ENCODE measurements around the gene ARIH1. TPM values are rescaled to one million over a fixed set of nuclear protein-coding genes. Genes with fewer than 3 reads are reported as not detected.

ARIH1 gene
- total RNA-seq, 2 donors from 2014 or later = 28.6 to 88.4 TPM

GRCh38 chr15:72503147-72503546 is 29.0 kb downstream of the ARIH1 start:
- no peaks in the 10 kb centered on the region for H3K27me3 ChIP-seq (replicated peaks; ENCODE audit: insufficient read depth)
- DNase-seq (ENCODE audit: low spot score) = no peak
- ATAC-seq (ENCODE audit: insufficient number of reproducible peaks, low FRiP score, low read depth) = no peak

GRCh38 chr15:72507402-72508092 is 33.4 kb downstream of the ARIH1 start:
- Histone ChIP-seq H3K4me3 (no peak overlapping the region), H3K36me3 (no peaks in the 10 kb centered on the region), H3K4me1 (ENCODE audit: control insufficient read depth in 1 of 2, low read depth in 2 of 2) (peaks cover 5 to 12% of the 10 kb centered on the region in 2 donors), H3K27me3 (replicated peaks; ENCODE audit: insufficient read depth) (no peaks in the 10 kb centered on the region), H3K9me3 (no peaks in the 10 kb centered on the region), H3K27ac (no peak overlapping the region)
- ATAC-seq (ENCODE audit: insufficient number of reproducible peaks, low FRiP score, low read depth) (no peak), DNase-seq (ENCODE audit: low spot score) (no peak)
- no peak for TF ChIP-seq CTCF (IDR thresholded peaks at IDR 0.05)

More at GRCh38 chr15:72503147-72503546, 29.0 kb downstream of the ARIH1 start:
- H3K4me3 ChIP-seq = no peak overlapping the region
- TF ChIP-seq CTCF (IDR thresholded peaks at IDR 0.05) = no peak
- H3K4me1 ChIP-seq (ENCODE audit: control insufficient read depth in 1 of 2, low read depth in 2 of 2) = peaks cover 5 to 7% of the 10 kb centered on the region in 2 donors
- H3K27ac ChIP-seq = no peak overlapping the region
- H3K36me3 ChIP-seq = no peaks in the 10 kb centered on the region
- no peaks in the 10 kb centered on the region for H3K9me3 ChIP-seq

GRCh38 chr15:72509484-72509883 is 35.4 kb downstream of the ARIH1 start:
- Histone ChIP-seq H3K9me3 (no peaks in the 10 kb centered on the region), H3K4me3 (no peak overlapping the region), H3K27me3 (replicated peaks; ENCODE audit: insufficient read depth) (no peaks in the 10 kb centered on the region), H3K27ac (no peak overlapping the region), H3K36me3 (no peaks in the 10 kb centered on the region), H3K4me1 (ENCODE audit: control insufficient read depth in 1 of 2, low read depth in 2 of 2) (peaks cover 4 to 13% of the 10 kb centered on the region in 2 donors)
- no peak for TF ChIP-seq CTCF (IDR thresholded peaks at IDR 0.05)
- DNase-seq (ENCODE audit: low spot score) (no peak), ATAC-seq (ENCODE audit: insufficient number of reproducible peaks, low FRiP score, low read depth) (no peak)

GRCh38 chr15:72511536-72511935 is 37.4 kb downstream of the ARIH1 start:
- H3K4me1 ChIP-seq (ENCODE audit: control insufficient read depth in 1 of 2, low read depth in 2 of 2) = peaks cover 15 to 25% of the 10 kb centered on the region in 2 donors
- H3K36me3 ChIP-seq = no peaks in the 10 kb centered on the region
- ATAC-seq (ENCODE audit: insufficient number of reproducible peaks, low FRiP score, low read depth) = no peak
- no peak overlapping the region for H3K27ac ChIP-seq
- H3K4me3 ChIP-seq = no peak overlapping the region
- TF ChIP-seq CTCF (IDR thresholded peaks at IDR 0.05) = no peak
- DNase-seq (ENCODE audit: low spot score) = no peak
- no peaks in the 10 kb centered on the region for H3K9me3 ChIP-seq
- no peaks in the 10 kb centered on the region for H3K27me3 ChIP-seq (replicated peaks; ENCODE audit: insufficient read depth)

GRCh38 chr15:72515591-72516389 is 41.7 kb downstream of the ARIH1 start:
- H3K27ac ChIP-seq = no peak overlapping the region
- no peak for DNase-seq (ENCODE audit: low spot score)
- H3K4me1 ChIP-seq (ENCODE audit: control insufficient read depth in 1 of 2, low read depth in 2 of 2) = peaks cover 24 to 25% of the 10 kb centered on the region in 2 donors
- H3K4me3 ChIP-seq = no peak overlapping the region
- ATAC-seq (ENCODE audit: insufficient number of reproducible peaks, low FRiP score, low read depth) = no peak
- H3K9me3 ChIP-seq = no peaks in the 10 kb centered on the region
- H3K27me3 ChIP-seq (replicated peaks; ENCODE audit: insufficient read depth) = no peaks in the 10 kb centered on the region
- no peaks in the 10 kb centered on the region for H3K36me3 ChIP-seq
- no peak for TF ChIP-seq CTCF (IDR thresholded peaks at IDR 0.05)
